ENCODE measurements around the gene MAFG.

MAFG gene

DNA sequence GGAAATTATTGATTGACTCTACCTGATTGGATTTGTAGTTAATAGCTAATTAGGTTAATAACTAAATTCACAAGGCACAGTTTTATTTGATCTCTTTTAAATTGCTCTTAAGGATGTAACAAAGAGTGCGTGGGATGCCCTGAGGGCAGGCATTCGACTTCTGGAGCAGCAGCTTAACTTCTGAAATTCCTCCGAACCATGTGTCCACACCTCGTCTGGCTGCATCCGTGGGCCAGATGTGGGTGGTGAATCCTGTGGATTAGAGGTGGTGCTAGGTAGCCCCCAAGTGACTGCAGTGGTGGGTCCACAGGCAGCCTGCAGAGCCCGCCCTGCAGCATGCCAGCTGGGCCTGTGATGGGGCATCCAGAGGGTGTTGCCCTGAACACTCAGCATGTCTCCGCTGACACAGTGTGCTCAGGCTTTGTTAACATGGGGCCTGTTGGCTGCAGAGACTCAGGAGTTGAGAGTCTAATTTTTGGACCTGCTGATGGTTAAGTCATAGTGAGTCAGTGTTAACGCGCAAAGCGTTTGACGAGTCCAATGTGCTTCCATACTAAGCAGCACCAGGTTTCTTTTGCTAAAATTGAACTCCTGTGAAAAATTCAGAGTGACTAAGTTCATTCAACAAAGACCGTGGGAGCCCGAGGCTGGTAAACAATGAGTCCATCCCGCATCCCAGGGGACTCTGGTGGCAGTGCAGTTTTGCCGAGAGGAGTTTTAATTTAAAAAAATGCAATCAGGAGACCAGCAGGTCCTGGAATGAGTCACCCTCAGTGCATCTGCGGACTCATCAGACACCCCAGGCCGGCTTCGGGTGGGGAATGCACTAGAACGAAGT, 29.3 kb downstream of the MAFG start:
- peak; percentile 84 for DNase-seq (ENCODE audit: low read depth)

DNA sequence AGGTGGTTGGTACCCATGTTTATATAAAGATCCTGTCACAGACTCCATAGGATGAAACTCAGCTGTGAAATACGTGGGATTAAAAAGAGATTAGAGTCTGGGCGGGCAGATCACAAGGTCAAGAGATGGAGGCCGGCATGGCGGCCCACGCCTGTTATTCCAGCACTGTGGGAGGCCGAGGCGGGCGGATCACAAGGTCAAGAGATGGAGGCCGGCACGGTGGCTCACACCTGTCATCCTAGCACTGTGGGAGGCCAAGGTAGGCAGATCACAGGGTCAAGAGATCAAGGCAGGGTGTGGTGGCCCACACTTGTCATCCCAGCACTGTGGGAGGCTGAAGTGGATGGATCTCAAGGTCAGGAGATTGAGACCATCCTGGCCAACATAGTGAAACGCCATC, 32.1 kb downstream of the MAFG start:
- DNase-seq (ENCODE audit: low read depth), result no peak

DNA sequence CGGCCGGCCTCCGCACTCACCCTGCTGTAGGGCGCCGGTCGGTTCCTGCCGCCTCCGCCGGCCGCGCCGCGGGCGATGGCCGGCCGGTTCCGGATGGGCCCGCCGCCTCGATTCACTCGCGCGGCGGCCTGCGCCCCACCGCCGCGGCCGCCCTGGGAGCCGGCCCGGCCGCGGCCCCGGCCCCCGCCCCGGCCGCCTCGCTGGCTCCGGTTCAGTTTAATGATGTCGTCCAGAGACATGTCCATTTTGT, 36.3 kb downstream of the MAFG start:
- DNase-seq (ENCODE audit: low read depth), result no peak

DNA sequence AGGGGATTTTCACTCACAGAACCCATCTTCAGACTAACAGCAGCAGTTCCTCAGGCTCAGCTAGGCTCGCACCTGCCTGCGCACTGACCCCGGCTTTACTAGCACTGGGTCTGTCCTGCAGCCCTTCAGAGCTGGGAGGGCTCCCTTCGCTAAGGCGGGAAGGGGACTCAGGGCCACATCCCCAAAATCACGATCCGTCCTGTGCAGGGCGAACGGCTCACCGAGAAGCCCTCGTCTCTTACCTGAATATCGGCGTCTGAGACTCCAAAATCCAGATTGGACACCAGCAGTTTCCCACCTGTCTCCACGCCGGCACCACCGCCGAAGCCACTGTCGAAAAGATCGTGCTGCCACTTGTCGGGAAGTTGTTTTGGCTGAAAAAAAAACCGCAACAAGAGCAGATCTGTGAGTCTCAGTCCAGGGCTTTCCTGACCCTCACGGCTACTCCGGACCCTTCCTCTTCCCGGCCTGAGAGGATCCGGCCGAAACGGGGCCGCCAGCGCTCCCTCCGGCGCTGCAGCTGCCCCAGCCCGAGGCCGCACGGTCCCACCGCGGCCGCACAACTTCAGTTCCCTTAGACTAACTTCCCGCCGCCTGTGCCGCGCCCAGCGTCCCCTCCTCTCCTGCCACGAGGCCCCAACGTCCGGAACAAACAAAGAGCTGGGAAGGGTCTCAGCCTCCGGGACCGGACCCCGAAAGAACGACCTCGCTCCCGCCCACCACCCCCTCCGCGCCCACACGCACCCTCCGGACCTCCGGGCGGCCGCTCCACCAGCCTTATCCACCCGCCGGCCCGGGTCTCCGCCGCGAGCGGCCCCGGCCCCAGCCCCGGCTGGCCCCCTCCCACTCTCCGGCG, 36.9 kb downstream of the MAFG start:
- DNase-seq (ENCODE audit: low read depth), result no peak

DNA sequence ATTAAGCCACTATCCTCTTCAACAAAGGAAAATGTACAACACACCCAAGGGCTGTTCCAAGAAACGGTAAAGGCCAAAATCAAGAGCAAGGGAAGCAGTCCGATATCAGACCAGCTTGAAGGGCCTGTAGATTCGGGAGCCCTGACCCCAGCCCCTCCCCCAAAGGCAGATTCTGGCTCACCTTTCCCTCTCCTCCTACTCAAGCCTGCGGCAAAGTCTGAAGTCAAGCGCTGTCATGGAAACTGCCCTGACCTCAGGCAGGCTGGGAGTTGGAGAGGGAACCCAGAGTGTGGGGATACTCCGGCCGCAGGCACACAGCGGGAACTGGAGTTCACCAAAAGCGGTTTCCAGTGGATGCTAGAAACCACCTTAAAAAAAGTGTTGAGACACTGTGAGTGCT, 37.9 kb downstream of the MAFG start:
- DNase-seq (ENCODE audit: low read depth), result no peak

DNA sequence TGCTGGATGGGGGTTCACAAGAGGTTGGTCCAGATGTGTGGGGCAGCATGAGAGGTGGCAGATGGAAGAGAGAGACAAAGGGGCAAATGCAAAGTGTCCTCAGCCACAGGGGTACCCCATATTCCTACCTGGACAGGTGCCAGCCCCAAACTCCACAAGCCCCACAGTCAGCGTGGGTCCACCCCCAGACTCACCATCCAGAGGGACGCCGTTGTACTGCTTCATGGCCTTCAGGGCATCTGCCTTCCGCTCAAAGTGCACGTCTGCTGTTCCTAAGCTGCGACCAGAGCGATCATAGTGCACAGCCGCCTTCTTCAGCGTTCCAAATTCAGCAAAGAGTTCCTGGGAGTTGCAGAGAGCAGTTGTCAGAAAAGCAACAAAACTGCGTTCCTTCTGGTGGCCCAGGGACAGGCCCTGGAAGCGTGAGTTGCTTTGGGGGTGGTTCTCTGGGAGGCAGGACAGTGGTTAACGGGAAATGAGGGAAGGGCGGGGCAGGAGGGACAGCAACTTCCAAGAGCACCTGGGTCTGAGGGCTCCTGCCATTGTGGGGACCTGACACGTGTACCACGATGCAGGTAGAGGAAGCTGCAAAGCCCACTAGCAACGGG, 38.4 kb downstream of the MAFG start:
- no peak for DNase-seq (ENCODE audit: low read depth)

DNA sequence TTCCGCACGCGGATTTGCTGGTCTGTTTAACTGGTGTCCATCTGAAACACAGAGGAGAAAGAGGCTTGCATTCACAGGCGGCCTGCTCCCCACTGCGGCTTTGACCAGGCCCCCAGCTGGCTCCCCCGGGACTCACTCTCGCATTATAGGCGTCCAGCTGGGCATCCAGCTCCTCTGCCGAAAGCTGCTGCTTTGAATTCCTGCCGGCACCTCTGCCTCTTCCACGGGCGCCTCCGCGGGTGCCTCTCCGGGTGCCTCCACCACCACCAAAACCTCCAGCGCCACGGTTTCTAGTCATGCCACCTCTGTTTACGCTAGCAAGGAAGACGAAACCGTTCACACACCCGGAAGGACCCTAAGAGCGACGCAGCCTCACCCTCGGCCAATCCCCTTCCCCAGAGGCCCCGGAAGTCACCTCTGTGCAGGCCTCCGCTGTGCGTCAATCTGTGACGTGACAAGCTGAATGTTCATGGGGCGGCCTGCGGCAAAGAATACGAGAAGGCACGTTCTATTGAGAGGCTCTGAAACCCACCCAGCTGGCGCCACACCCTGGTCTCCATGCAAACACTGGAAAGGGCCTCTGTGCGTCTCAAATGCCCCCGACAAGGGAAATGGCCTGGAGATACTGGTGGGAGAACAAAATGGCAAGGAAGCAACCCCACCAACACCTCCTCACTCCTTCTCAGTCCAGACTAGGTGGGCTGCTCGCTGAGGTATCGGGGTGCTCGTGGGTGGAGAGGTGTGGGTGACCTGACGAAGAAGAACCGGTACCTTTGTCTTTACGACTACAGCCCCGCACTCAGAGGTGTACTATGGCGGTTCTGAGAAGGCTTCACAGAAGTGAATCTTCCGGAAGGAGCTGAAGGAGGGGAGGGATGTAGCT, 39.2 kb downstream of the MAFG start:
- DNase-seq (ENCODE audit: low read depth), result no peak

DNA sequence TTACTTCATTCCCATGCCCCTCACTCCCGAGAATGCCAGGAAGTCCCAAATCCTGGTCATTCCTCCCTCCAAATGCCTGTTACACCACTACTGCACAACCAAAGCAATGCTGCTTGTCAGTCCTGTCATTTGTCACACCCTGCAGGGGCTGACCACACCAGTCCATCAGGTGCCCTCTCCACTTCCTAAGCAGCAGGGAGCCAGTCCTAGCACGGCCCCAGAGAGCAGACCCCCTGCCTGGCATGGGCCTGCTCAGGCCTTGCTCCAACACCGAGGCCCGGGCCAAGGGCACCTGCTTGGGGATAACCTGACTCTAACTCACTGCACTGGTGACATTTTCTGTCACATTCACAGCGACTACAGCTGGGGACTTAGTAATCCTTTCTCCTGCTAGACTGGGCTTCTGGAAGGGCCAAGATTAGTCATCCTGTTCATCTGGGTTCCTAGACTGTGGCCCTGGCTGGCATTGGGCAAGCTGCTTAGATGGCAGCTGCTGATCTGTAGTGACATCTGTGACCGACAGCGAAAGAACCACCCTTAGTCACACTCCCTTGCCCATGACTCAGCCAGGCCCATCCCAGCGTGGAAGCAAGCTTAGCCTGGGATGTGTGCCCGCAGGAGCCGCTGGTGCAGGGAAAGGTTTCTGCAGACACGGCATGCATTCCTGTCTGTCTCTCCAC, 41.5 kb downstream of the MAFG start:
- DNase-seq (ENCODE audit: low read depth), result no peak

DNA sequence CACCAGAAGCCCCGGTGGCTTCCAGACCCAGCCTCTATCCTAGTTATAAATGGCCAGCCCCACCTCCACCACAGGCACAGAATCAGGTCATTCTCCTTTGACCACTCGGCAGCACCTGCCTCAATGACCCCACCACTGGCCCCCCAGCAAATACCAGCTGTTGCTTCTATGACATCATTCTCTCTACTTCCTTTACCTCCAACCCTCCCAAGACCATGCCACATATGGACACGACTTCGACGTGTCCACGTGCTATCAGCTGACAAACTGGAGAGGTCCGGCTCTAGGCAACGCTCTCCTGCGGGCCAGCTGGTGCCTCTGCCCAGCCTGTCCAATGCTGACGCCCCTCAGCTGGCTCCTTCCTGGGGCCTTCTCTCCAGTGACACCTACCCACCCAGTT, 42.1 kb downstream of the MAFG start:
- DNase-seq (ENCODE audit: low read depth), result no peak

DNA sequence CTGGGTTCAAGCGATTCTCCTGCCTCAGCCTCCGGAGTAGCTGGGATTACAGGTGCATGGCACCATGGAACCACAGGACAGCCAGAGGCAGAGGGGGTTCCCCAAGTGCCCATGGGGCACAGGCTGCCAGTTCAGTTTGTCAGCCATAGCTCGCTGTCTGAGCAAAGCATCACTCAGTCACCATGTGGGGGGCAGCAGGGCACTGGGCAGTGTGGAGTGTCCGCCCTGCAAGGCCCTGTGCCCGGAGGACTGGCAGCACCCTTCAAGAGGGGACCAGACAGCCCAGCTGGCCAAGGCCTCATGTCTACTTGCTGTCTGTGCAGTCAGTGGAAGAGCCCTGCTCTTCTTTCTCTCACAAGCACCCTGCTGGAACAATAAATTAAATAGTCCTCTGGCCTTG, 42.6 kb downstream of the MAFG start:
- no peak for DNase-seq (ENCODE audit: low read depth)

DNA sequence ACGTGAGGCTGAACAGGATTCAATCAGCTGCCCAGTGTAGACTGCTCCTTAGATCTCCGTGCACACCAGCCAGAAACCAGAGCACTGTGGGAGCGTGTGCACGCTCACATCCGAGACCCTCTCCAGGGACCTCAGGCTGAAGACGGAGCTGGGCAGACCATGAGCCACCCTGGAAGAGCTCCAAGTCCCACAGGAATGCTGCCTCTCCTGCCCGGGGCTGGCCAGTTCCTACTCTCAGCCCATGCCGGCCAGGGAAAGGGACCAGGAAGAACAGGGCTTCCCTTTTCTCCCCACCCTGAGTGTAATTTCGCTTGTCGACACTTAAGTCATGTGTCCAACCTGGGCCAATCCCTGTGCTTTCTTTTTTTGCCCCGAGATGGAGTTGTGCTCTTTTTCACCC, 43.0 kb downstream of the MAFG start:
- peak; percentile 52 for DNase-seq (ENCODE audit: low read depth)

DNA sequence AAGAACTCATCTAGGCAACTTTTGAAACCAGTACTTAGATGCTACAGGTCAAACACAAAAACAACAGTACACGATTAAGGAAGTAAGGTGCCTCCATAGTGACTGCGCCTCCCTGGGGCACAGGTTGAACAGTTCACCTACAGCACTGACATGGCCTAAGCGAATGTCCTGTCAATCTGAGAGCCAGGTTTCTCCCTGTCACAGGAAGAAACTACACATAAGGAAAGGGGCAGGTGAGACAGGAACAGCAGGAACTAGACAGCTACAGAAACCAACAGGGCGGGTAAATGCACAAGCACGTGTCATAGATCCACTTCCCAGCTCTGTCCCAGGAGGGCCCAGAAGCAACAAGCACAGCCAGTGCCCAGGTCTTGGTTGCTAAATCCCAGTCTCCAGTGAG, 48.4 kb downstream of the MAFG start:
- no peak for DNase-seq (ENCODE audit: low read depth)

DNA sequence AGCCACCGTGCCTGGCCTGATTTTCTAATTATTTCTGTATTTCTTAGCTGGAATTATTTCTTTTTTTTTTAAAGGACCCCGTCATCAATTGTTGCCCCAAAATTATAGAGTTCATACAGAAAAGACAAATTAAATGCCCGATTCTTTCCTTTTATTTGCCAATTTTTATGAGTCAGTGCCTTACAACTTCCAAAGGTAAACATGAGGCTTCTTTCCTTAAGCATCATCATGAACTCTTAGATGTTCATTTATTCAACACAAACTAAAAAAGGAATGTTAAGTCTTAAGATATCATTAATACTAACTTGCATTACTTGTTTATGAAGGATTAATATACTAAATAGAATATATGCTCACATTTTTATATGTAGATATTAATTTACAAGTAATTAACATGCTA, 49.2 kb downstream of the MAFG start:
- no peak for DNase-seq (ENCODE audit: low read depth)

DNA sequence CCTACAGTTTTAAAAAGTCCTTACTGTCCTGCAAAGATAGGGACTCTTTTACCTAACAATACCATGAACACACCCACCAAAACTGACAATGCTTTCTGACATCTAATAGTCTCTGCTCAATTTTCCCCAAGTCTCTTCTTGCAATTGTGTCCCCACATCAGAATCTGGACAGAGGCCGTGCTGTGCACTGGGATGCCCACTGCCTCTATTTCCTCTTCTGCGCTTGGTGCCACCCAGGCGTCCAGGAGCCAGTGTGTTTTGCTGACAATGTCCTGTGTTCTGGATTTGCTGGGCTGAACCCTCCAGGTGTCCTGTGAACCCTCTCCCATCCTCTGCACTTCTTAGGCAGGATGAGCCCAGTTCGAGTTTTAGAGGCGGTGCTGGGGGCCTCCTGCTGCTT, 50.0 kb downstream of the MAFG start:
- DNase-seq (ENCODE audit: low read depth), result no peak

DNA sequence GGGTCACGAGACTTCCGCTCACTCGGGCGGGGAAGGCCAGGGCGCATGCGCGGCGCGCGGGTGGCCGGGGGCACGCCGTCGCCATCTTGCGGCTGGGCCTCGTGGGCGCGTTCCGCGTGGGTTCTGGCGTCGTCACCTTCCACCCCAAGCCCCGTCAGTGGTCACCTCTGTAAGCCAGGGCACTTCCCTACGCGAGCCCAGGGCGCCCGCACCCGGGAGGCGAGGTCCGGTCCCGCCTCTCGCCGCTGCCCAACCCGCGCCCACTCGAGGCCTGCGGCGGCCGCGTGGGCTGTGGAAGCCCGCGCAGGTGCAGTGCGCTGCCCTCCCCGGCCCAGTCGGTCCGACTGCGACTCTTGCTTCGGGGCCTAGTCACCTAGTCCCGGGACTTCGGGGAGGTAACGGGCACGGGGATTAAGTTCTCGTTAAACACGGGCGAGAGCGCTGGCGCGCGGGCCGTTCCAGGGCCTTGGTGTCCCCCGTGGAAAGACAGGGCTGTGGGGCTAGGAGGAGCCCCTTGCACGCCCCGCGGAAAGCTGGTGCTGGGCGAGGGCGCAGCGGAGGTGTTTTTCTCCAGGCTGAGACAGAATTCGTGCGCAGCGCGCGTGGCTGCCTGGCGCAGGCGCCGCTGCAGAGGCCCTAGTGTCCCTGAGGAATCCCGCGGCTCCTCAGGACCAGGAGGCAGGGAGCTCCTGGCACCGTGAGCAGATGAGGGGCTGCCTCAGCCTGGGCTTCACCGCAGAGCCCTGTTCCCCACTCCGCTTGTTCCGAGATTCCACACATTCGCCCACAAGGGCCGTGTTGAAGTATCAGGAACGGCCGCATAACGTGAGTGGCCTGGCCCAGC, 55.9 kb downstream of the MAFG start:
- peak; percentile 71 for DNase-seq (ENCODE audit: low read depth)

DNA sequence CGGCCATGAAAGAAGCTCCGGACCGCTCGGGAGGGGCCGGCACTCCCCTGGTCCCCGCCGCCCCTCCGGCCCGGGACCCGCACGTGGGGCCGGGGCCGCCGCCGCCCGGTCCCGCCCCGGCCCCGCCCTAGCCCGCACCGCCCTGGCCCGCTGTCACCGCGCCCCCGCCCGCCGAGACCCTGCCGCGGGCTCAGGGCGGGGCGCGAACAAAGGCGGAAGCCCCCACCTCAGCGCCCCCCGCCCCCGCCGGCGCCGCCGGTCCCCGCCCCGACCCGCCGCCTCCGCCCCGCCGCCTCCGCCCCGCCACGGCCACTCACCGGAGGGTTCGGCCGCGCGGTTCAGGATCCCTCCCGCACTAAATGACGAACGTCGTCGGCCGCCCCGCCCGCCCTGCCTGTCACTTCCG, 56.6 kb downstream of the MAFG start, which contains the start of gene ARHGDIA:
Gene ARHGDIA, minus strand, starts transcription at position 357 of the 406 bp plus-strand sequence. CDS start 1,407 bp downstream, outside the sequence.
- no peak for DNase-seq (ENCODE audit: low read depth)

DNA sequence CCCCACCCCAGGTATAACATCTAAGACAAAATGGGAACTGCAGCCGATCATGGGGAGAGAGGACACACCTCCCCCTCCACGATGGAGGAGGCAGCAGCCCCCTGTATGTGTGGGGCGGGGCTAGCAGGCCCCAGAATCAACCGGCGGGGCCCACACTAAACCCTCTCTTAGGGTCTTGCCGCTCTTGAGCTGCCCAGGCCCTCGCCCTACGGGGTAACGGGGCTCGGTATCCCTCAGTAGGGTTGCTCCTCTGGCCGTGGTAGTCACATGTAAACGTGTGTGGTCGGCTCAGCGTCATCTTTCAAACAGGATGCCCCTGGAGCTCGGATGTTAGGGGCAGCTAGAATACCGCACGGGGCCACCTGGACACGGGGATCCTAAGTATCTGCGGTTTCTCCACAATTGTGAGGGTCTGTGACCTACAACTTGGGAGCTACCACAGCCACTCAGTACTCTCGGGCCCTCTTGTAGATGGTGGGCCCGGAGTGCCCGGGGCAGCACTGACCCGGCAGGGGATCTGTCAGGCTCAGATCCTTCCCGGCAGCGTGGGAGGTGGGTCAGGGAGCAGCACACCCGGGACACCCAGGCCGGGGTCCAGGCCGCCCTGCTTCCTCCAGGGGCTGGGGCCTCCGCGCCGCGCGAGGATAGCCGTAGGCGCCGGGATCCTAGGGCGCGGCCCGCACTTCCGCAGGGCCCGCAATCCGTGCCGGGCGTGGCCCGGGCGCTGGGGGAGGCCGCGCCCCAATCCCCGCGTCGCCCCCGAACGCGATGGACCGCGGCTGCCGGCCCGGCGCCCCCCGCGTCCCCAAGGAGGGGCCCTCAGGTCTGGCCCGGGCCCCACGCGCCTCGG, 57.2 kb downstream of the MAFG start:
- DNase-seq (ENCODE audit: low read depth), result no peak

DNA sequence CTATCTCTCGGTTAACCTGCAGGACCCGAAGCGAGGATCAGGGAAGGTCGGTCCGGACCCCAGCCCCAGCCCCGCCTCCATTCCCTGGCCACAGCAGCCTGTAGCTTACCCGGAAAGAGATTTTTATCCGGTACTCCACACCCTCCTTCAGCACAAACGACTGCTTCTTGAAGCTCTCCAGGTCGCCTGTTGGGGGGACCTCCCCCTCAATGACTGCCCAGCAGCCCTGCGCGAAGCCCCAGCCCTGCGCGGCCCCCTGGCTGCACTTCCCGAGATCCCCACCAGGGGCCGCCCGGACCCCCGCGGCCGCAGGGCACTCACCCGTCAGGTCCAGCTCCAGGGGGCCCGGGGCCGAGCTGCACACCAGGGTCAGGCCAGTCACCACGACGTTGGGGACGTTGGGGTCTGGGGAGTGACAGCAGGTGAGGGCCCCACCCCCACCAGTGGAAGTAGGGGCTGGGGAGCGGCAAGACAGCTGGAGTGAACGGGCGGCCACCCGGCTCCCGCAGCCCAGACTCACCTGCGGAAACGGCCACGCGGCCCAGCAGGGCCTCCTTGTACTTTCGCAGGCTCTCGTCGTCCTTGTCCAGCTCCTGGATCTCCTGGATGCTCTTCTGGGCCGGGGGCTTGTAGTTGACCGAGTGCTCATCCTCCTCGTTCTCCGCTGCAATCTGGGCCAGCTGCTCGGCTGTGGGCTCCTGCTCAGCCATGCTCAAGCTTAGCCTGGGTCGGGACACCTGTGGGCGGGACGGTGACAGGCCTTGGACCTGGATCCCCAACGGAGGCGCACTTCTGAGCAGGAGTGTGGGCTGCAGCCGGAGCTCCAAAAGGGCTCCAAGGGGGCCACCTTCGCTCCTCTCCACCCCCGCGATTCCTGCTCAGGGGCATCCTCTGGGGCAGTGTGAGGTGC, 58.1 kb downstream of the MAFG start:
- DNase-seq (ENCODE audit: low read depth), result no peak

All from stromal cell of bone marrow (primary cell).